ENCODE results near the gene LRRC63.
"Not testable (repeated sequence)": the region's sequence is repeated elsewhere in the genome, so short reads cannot be mapped to it uniquely, and the experiment has no call there.

LRRC63 gene

DNA sequence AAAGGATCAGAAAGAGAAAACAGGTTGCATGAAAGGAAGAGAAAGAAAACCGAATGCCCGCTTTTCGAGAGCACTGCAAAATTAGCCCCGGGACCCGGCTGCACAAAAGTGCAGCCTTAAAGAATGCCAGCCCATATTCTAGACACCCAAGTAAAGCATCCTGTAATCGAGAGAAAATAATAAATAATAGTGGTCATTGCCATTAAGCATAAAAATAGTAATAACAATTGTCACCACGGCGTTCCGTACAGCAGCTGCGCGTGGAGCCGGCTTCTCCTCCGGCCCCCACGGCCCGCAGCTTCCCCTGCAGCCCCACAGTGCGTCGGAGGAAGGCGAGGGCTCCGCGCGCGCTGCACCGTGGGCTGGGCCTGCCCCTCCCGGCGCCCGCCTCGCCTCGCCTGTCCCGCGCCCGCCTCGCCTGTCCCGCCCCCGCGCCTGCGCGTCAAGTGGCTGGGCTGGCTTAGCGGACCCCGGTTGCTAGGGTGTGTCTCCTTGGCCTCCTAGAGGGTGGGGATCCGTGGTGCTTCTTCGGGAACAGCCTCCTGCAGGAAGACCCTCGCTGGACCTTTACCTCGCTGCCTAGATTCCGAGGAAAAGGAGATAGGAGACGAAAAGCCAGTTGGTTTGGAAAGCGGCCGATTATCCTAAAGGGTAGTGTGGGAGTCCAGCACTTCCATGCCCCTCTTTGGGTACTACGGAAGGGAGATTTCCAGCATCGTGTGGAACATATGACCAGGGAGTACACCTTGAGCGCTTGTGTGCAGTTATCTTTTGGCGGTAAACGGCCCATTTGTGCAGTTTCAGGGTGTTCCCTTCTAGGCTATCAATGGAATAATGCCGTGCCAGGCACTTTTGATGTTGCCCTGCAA lies at the start of gene LRRC63:
Gene LRRC63, plus strand, starts transcription at position 446 of the 869 bp plus-strand sequence. CDS start 1,107 bp downstream, outside the sequence.
- DNase-seq: peak; percentile 27

GRCh38 chr13:46162741-46163140 lies 49.0 kb upstream of the LRRC63 start:
- not testable (repeated sequence) for DNase-seq

GRCh38 chr13:46164661-46165060 lies 47.1 kb upstream of the LRRC63 start:
- DNase-seq: no peak

- DNase-seq: no peak
Observed at GRCh38 chr13:46165485-46166223, 46.1 kb upstream of the LRRC63 start.

GRCh38 chr13:46166224-46166584 lies 45.5 kb upstream of the LRRC63 start:
- no peak for DNase-seq

GRCh38 chr13:46166947-46167610 lies 44.6 kb upstream of the LRRC63 start:
- no peak for DNase-seq

- DNase-seq: no peak
Observed at GRCh38 chr13:46168341-46168740, 43.4 kb upstream of the LRRC63 start.

GRCh38 chr13:46168783-46169182 lies 42.9 kb upstream of the LRRC63 start:
- no peak for DNase-seq

GRCh38 chr13:46169758-46170157 lies 42.0 kb upstream of the LRRC63 start:
- no peak for DNase-seq

- DNase-seq: no peak
Observed at GRCh38 chr13:46170268-46170667, 41.5 kb upstream of the LRRC63 start.

- DNase-seq: no peak
Observed at GRCh38 chr13:46170687-46171086, 41.0 kb upstream of the LRRC63 start.

DNA sequence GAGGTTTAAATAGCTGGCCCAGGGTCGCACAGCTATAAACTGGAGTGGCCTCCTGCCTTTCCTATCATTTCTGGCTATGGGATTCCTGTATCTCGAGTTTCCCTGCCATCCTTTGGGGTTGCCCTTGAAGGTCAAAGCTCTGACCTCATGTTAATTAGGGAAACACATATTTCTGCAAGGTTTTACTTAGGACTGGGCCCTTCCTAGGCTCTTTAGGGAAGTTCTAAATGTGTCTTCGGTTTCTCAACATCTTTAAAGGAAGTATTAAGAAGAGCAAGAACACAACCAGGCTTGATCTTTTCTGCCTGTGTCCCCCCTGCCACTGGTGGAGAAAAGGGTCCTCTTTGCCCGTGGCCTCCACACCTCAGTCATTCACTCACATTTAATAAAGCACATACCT lies 40.5 kb upstream of the LRRC63 start:
- DNase-seq: no peak

- no peak for DNase-seq
Observed at GRCh38 chr13:46171739-46172138, 40.0 kb upstream of the LRRC63 start.

- DNase-seq: no peak
Observed at GRCh38 chr13:46172531-46172991, 39.2 kb upstream of the LRRC63 start.

GRCh38 chr13:46173656-46174055 lies 38.1 kb upstream of the LRRC63 start:
- DNase-seq: no peak

DNA sequence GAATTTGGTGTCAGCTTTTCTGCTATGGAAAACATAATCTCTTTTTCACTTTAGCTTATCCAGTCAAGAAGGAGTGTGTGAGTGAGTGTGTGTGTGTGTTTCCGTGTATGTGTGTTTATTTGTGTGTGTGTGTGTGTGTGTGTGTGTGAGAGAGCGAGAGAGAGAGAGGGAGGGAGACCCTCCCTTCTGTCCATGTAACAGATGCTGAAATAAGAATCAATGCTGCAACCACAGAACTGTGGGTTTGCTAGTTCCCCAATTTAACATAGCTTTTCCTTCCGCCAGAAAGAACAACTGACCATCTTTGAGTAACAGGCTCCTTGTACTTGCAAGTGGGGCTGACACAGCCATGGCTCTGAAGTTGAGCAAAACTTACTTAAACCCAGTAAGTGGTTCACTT lies 35.0 kb upstream of the LRRC63 start:
- DNase-seq: no peak

DNA sequence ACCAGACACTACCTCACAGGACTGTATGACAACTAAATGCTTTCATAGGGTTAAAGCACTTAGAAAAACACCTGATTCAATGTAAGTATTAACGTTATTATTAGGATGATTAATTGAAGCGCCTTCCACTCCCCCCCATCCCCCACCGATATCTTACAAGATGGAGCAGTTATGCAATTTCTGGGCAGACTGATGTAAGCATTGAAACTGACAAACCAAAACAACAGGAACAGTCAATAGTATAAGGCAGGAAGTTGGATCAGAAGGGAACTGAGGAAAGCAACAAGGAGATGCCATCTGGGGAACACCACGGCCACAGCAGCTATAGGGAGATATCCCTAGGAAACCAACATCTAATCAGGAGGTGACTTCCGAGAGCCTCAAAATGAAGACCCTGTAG lies 33.6 kb upstream of the LRRC63 start:
- no peak for DNase-seq

- DNase-seq: no peak
Observed at GRCh38 chr13:46178821-46179220, 32.9 kb upstream of the LRRC63 start.

GRCh38 chr13:46179491-46179908 lies 32.2 kb upstream of the LRRC63 start:
- no peak for DNase-seq

DNA sequence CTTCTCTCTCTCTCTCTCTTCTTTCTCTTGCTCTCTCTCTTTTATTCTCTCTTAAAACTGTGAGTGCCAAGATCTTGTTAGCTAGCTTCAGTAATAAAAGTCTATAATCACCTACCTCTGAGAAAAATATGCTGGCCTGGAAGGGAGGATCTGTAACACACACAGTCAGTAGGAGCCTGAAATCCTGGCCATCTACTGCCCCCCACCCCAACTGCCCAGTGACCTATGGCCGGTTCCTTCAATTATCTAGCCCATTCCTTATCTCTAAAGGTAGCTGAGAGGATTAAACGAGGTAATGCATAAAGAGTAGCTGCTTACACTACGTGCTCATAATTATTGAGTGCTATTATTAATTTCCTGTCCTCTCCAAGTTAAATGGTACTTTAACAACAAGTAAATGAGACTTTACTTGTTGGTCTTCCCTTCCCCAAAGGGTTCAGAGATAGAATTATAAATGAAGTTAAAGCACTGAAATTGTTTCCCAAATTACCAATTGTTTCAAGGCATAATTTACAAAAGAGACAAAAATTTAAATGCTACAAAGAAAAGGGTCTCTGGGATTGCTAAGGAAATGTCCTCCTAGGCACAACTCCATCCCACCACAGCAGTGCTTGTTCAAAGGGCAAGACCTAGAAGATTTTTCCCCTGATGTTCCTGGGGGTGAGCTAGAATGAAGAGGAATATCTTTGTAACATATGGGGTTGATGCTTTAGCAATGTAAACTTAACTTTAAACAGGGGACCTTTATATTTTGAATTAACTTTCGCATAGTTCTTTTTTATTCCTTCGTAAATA lies 31.6 kb upstream of the LRRC63 start:
- no peak for DNase-seq

GRCh38 chr13:46181377-46181839 lies 30.3 kb upstream of the LRRC63 start:
- DNase-seq: no peak

- DNase-seq: no peak
Observed at GRCh38 chr13:46181840-46182490, 29.8 kb upstream of the LRRC63 start, which contains the start of gene LCP1. Gene LCP1 (minus strand): TSS chr13:46182177. CDS start chr13:46159662, 22,515 bp downstream.

All from GOT3 (cell line).